GM20431 (cell line): Measurements from ENCODE around the gene TOR1AIP1.

Source experiments
- in situ Hi-C: fragments of 300-500 bp; cut with MseI, MboI; formaldehyde crosslinking; loops from one replicate; pipeline ENCODE4 v1.15.0; 2020; ENCODE audit warnings: low sequenced_read_pairs; ENCODE audit not compliant: unreplicated experiment

Gene TOR1AIP1

DNA sequence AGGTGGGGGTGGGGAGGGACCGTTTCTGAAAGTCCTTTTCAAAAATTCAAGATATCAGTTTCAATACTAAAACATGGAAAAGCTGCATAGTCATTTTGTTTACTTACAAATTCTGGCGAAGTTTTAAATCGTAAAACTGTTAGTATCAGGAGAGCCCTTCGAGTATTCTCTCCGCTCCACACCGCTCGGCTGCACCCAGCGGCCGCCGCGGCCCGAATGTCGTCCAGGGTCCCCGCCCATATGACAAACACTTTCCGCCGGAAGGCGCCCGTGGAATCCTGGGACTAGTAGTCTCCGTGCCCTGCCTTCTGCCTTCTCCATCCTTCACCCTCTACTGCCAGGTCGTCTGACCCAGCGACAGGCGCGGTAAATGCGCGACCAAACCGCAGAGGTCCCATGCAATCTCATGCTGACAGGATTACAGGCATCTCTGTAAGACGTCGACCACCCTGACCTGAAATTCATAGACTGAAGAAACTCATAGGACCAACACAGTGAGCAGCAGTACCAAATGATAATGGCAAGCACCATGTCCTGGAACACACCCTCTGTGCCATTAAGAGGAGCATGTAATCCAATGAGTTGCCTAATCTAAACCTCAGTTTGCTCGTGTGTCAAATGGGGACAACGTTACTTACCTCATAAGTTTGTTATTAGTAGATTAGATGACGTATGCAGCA, 4.4 kb upstream of the TOR1AIP1 start, which contains the start of gene TOR1AIP2:
TSS of gene TOR1AIP2 (minus strand) at position 218 of the 680 bp plus-strand sequence. CDS start 25,138 bp downstream, outside the sequence.
- in situ Hi-C loops: no loop called here

DNA sequence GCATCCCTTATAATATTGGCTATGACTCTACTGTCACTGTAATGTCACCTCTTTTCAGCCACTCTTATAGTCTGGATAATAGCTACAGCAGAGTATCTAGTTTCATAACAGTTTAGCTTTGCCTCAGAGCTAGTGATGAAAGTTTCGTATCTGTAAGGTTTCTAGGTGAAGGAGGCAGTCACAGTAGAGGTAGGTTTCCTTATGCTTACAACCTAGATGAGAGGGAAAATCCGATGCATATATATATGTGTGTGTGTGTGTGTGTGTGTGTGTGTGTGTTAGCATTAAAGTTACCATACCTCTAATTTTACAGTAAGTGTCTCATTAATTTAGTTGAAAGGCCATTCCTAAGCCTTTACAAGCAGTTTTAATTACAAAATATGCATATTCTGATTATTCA, 2.3 kb upstream of the TOR1AIP1 start:
- in situ Hi-C loops: no loop called here

DNA sequence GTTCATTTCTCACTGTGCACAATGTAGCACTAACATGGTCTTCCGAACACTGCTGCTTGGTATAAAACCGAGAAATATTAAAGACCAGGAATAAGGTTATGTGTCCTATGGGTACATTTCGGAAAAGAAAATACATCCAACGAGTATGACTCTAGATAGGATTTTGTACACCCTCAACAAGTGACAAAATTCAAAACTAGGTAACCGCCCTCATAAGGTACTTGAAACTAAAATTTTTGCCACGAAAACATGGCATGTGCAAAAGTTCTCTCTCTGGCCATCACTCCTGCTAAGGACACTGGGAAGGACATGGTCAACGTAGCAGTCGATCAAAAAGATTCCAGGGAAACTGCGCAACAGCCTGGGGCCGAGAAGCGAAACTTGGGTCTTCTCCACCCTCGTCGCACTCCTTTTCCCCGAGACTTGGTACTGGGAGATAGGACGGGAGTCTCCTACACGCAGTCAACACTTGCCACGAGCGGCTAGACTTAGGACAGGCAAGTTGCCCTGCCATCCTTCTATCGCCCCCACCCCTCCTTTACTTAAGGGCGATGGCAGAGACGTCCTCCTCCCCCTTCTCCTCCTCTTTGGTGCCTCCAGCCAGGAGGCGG, 338 bp upstream of the TOR1AIP1 start:
- in situ Hi-C loops: no loop called here

DNA sequence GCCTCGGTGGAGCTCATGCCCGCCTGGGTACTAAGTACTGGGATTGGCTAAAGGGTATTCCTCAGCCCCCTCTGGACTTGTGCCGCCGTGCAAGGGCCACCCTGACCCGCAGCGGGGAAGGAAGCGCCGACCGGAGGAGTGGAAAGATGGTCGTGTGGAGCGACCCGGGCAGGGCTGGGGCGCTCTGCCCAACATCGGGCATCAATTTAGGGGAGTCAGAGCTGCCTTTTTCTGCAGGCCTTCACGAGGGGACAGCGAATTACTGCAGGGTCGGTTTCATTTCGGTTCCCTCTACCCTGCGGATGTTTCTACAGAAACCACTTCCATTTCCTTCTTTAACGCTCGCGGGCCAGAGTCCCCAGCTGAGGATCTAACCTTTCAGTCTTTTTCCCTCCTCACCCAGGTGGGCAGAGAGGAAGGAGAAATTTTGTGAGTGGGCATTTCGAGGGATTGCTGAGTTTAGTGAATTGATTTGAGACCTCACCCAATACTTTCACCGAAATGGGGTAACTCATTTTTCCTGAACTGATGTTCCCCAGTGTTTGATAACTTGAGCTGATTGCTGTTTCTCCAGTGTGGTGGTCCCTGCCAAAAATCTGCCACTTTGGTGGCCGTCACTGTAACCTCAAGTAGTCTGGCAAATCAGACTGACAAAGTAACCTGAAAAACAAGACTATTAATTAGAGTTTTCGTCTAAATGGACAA, 1.1 kb downstream of the TOR1AIP1 start:
- in situ Hi-C loops: no loop called here

GRCh38 chr1:179883745-179884138, 1.7 kb downstream of the TOR1AIP1 start:
- in situ Hi-C loops: no loop called here

- in situ Hi-C loops: no loop called here
Observed at GRCh38 chr1:179888071-179888470, 6.0 kb downstream of the TOR1AIP1 start.

DNA sequence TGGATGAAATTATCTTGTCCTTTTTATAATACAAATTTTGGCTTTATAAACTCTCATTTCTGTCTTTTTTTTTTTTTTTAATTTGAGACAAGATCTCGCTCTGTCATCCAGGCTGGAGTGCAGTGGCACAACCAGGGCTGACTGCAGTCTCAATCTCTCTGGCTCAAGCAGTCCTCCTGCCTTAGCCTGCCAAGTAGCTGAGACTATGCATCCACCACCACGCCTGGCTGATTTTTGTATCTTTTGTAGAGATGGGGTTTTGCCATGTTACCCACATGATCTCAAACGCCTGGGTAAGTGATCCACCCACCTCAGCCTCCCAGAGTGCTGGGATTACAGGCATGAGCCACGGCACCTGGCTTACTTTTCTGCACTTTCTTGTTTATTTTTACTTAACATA, 7.5 kb downstream of the TOR1AIP1 start:
- in situ Hi-C loops: no loop called here

DNA sequence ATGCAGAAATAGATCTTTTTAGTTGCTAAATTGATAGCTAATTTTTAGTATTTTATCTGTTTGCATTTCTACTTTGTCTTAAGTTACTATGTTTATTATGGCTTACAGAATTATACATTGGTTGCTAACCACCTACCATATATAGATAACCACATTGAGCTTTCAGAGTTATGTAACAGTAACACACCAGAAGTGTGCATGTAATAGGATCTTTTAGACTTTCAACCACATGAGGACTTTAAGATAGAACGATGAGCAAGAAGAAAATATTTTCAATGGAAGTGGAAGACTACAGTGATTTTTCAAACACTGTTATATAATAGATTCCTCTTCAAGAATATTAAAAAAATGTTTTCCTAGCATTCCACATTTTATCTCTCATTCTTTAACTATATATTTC, 28.8 kb downstream of the TOR1AIP1 start:
- in situ Hi-C loops: no loop called here

GRCh38 chr1:179911812-179912211, 29.7 kb downstream of the TOR1AIP1 start:
- in situ Hi-C loops: no loop called here

- in situ Hi-C loops: no loop called here
Observed at GRCh38 chr1:179917601-179918429, 35.7 kb downstream of the TOR1AIP1 start.

GRCh38 chr1:179921472-179921871, 39.4 kb downstream of the TOR1AIP1 start:
- in situ Hi-C loops: no loop called here

DNA sequence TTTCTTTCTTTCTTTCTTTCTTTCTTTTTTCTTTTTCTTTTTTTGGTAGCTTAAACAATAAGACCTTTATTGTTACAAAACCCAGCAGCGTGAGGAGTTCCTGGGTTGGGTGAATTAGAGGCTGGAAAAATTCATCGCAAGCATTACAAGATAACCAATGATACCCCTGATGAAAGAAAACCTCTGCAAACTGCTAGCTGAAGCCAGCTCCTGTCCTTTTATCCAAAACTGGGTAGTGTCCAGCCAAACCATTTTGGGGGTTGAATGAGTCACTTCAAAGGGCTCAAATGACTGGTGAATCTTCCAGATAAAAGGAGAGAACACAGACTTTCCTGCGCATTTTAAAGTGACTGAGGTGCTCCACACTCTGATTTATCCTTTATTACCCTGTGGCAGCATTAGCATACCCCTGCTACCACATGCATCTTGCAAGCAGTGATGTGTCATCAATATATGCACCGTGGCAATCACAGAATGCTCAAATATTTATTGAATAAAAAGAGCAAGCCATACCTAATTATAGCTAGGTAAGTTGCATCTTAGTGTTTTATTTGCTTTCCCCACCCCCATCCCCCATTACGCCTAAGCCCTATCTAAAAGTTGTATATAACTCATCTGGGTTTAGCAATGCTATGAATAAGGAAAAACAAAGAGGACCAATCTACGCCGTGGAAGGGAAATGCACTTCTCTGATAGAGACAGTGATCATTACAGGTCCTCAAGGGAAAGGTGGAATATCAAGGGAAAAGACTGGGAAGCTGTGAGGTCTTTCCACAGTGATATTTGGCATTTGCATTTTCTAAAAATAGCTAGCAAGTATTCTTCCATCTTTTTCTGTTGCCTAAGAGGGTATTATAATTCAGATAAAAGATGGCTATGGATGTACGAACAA, 40.1 kb downstream of the TOR1AIP1 start:
- in situ Hi-C loops: no loop called here

- in situ Hi-C loops: no loop called here
Observed at GRCh38 chr1:179923029-179923428, 40.9 kb downstream of the TOR1AIP1 start.

DNA sequence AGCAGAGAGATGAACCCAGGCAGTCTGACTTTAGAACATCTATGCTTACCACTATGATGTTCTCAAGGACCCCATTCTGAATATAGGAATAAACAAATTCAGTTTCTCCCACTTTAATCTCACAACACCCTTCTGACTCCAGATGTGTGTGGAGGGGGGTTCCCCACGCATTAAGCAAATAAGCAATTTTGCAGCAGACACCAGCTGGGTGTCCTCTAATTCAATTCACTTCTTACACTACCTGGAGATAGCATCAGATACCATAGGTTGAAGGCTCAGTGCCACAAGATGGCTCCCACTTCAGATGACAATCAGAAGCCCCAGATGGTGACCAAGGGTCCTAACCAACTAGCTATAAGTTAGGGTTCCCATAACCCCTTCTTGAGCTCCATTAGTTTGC, 42.2 kb downstream of the TOR1AIP1 start:
- in situ Hi-C loops: no loop called here

- in situ Hi-C loops: no loop called here
Observed at GRCh38 chr1:179925302-179925701, 43.2 kb downstream of the TOR1AIP1 start.

- in situ Hi-C loops: no loop called here
Observed at GRCh38 chr1:179925922-179926849, 44.1 kb downstream of the TOR1AIP1 start.

- in situ Hi-C loops: no loop called here
Observed at GRCh38 chr1:179926850-179927205, 44.7 kb downstream of the TOR1AIP1 start.

GRCh38 chr1:179929955-179930798, 48.1 kb downstream of the TOR1AIP1 start:
- in situ Hi-C loops: no loop called here
